PC-3 (cell line): ENCODE results near the gene ZNF557. TPM values are rescaled to one million over a fixed set of nuclear protein-coding genes. Genes with fewer than 3 reads are reported as not detected.

Source experiments
- ATAC-seq: fragments of 200-7000 bp; cut with Tn5 transposase; 2 replicates; pipeline ENCODE4 v1.9.1; 2020; ENCODE audit warnings: mild to moderate bottlenecking, moderate library complexity
- BruUV-seq: library from RNA; stranded (reverse); fragments of 400-500 nt; replicated peaks from 2 replicates; lab custom pipeline; 2021; lab: Mats Ljungman, UMichigan
- CTCF ChIA-PET: fragments of 300-600 bp; sonication (Branson Sonifier 250); formaldehyde crosslinking; loops from one replicate; lab custom pipeline; 2022; ENCODE audit warnings: antibody characterized with exemption; lab: Charles Lee
- POLR2A ChIA-PET: fragments of 300-600 bp; sonication (Branson Sonifier 250); formaldehyde crosslinking; loops from one replicate; lab custom pipeline; 2022; ENCODE audit warnings: antibody characterized with exemption; ENCODE audit not compliant: unreplicated experiment; lab: Charles Lee
- DNase-seq: peaks from one replicate; pipeline ENCODE4 v3.0.0-alpha.2; 2015
- H2AFZ ChIP-seq: fragments of 300-600 bp; sonication (generic); 2 replicates; pipeline ENCODE4 v1.6.0; 2016; ENCODE audit warnings: antibody characterized with exemption, low read length
- H3F3A ChIP-seq: fragments of 300-600 bp; sonication (generic); one replicate; pipeline ENCODE4 v1.6.0; 2017; ENCODE audit warnings: antibody characterized with exemption, low read length, control low read depth, mild to moderate bottlenecking; ENCODE audit not compliant: unreplicated experiment
- H3K27ac ChIP-seq: fragments of 300-600 bp; sonication (generic); 2 replicates; pipeline ENCODE4 v1.5.1; 2016; ENCODE audit warnings: mild to moderate bottlenecking, low read length
- H3K27me3 ChIP-seq: fragments of 300-600 bp; sonication (generic); 2 replicates; pipeline ENCODE4 v1.6.1; 2016; ENCODE audit warnings: low read length, mixed read lengths
- H3K36me3 ChIP-seq: fragments of 300-600 bp; sonication (generic); 2 replicates; pipeline ENCODE4 v1.6.1; 2016; ENCODE audit warnings: low read depth, mixed run types, low read length, mixed read lengths
- H3K4me1 ChIP-seq: fragments of 300-600 bp; sonication (generic); 2 replicates; pipeline ENCODE4 v1.5.1; 2016; ENCODE audit warnings: low read length; ENCODE audit not compliant: insufficient read depth
- H3K4me2 ChIP-seq: fragments of 300-600 bp; sonication (generic); 2 replicates; pipeline ENCODE4 v1.6.0; 2016; ENCODE audit warnings: low read length
- H3K4me3 ChIP-seq: fragments of 300-600 bp; sonication (generic); 2 replicates; pipeline ENCODE4 v1.5.1; 2016; ENCODE audit warnings: mild to moderate bottlenecking, low read length, mixed read lengths
- H3K79me2 ChIP-seq: fragments of 300-600 bp; sonication (generic); 2 replicates; pipeline ENCODE4 v1.6.1; 2017; ENCODE audit warnings: low read length, mixed read lengths
- H3K9ac ChIP-seq: fragments of 300-600 bp; sonication (generic); 2 replicates; pipeline ENCODE4 v1.6.0; 2016; ENCODE audit warnings: mild to moderate bottlenecking, low read length
- H3K9me2 ChIP-seq: fragments of 300-600 bp; sonication (generic); replicated peaks from 2 replicates; pipeline ENCODE4 v1.6.1; 2016; ENCODE audit warnings: mixed run types, low read length, mixed read lengths
- H3K9me3 ChIP-seq: fragments of 300-600 bp; sonication (generic); 2 replicates; pipeline ENCODE4 v1.6.1; 2016; ENCODE audit warnings: low read length, mixed read lengths
- H4K20me1 ChIP-seq: fragments of 300-600 bp; sonication (generic); 2 replicates; pipeline ENCODE4 v1.6.1; 2016; ENCODE audit warnings: low read length, mixed read lengths
- CTCF ChIP-seq: fragments of 300-600 bp; sonication (generic); conservative IDR thresholded peaks from 2 replicates; pipeline ENCODE4 v1.5.1; 2017; ENCODE audit warnings: antibody characterized with exemption, low read depth, mild to moderate bottlenecking, low read length
- EZH2 ChIP-seq: fragments of 300-600 bp; sonication (generic); IDR thresholded peaks from one replicate; pipeline ENCODE4 v1.6.1; 2017; ENCODE audit warnings: antibody characterized with exemption, mild to moderate bottlenecking, low read length; ENCODE audit not compliant: unreplicated experiment
- EZH2phosphoT487 ChIP-seq: fragments of 300-600 bp; sonication (generic); IDR thresholded peaks from 2 replicates; pipeline ENCODE4 v1.6.1; 2018; ENCODE audit warnings: mild to moderate bottlenecking, antibody characterized with exemption, low read length, borderline replicate concordance
- intact Hi-C: fragments of 100-400 bp; cut with micrococcal nuclease; formaldehyde crosslinking; loops from 2 replicates; pipeline ENCODE4 v1.9.0; 2023
- total RNA-seq: library from RNA; depleted of rRNA; stranded (reverse); fragments of >200 nt; gene quantifications from 2 replicates; pipeline ENCODE4 v1.2.3, GENCODE V29; 2014

Gene ZNF557
- total RNA-seq, 1 experiment from 2014 or later, result 13.7 TPM

DNA sequence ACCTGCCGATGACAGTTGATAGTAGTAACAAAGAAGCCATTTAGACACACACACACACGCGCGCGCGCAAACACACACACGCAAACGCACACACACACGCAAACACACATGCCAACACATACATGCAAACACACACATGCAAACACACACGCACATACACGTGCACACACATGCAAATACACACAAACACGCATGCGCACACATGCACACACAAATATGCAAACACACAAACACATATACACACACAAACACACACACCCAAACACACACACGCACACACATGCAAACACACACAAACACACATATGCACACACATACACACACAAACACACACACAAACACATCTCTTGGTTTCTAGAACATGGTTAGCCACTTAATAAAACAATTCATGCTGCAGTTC, 50.1 kb downstream of the ZNF557 start:
- Histone ChIP-seq H3K36me3 (peaks cover under 1% of the 10 kb centered on the region; the same call in 1 of the 2 replicates), H3K4me3 (no peak overlapping the region), H3K9me3 (no peaks in the 10 kb centered on the region), H3F3A (no peaks in the 10 kb centered on the region), H4K20me1 (no peaks in the 10 kb centered on the region), H2AFZ (no peak overlapping the region), H3K79me2 (no peaks in the 10 kb centered on the region), H3K9me2 (no peaks in the 10 kb centered on the region), H3K4me1 (no peaks in the 10 kb centered on the region), H3K27ac (no peak overlapping the region), H3K4me2 (no peak overlapping the region), H3K9ac (no peak overlapping the region), H3K27me3 (no peaks in the 10 kb centered on the region)
- POLR2A ChIA-PET, result no interaction called here
- CTCF ChIA-PET, result no interaction called here
- intact Hi-C loops, result no loop called here
- TF ChIP-seq EZH2phosphoT487 (no peak), EZH2 (no peak), CTCF (no peak)
- no peak for ATAC-seq
- no peak for DNase-seq
- no TSS peak for BruUV-seq

DNA sequence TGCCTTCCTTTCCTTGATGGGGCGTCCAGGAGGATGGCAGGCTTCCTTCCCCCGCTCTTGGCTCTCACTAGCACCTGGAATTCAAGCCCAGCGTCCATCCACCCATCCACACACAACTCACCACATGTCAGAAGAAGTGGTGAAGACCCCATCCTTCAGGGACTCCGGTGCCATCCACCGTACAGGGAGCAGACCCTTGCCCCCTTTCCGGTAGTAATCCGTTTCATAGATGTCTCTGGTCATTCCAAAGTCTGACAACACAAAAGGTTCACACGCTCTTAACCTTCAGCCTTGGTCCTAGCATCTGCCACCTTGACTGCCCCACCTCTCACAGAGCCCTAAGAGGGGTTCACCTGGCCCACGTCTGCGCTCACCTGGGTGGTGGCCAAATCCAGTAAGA, 51.0 kb downstream of the ZNF557 start:
- no peaks in the 10 kb centered on the region for H3K4me1 ChIP-seq
- no peaks in the 10 kb centered on the region for H3K9me2 ChIP-seq
- intact Hi-C loops, result no loop called here
- BruUV-seq, result no TSS peak
- no peaks in the 10 kb centered on the region for H3K79me2 ChIP-seq
- H3K4me2 ChIP-seq, result no peak overlapping the region
- no peaks in the 10 kb centered on the region for H4K20me1 ChIP-seq
- H3K27ac ChIP-seq, result no peak overlapping the region
- no peak for DNase-seq
- no peaks in the 10 kb centered on the region for H3K9me3 ChIP-seq
- no peak for ATAC-seq
- H3K27me3 ChIP-seq, result no peaks in the 10 kb centered on the region
- H2AFZ ChIP-seq, result no peak overlapping the region
- peaks cover 10% of the 10 kb centered on the region for H3K36me3 ChIP-seq
- no peak for TF ChIP-seq EZH2phosphoT487
- TF ChIP-seq EZH2, result no peak
- TF ChIP-seq CTCF, result no peak
- H3K4me3 ChIP-seq, result no peak overlapping the region
- no peak overlapping the region for H3K9ac ChIP-seq
- CTCF ChIA-PET, result no interaction called here
- H3F3A ChIP-seq, result no peaks in the 10 kb centered on the region
- POLR2A ChIA-PET, result no interaction called here

DNA sequence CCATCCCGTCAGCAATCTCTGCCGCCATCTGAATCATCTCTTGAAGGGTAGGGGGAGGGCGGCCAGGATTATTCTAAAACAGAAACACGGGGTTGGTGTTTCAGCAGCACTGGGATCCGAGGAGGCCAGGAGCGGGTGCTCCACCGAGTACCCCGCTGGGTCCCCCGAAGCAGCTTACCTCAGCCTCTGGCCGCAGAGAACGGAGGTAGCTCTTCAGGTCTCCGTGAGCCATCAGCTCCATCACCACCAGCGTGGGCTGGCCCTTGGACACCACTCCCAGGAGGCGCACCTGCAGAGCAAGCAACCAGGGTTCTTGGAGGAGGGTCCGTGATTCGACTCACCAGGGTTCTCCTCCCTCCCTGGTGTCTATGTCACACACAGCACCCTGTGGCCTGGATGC, 53.2 kb downstream of the ZNF557 start:
- Histone ChIP-seq H3F3A (no peaks in the 10 kb centered on the region), H3K4me3 (no peak overlapping the region), H3K36me3 (peaks cover 24% of the 10 kb centered on the region), H3K4me1 (no peaks in the 10 kb centered on the region), H3K4me2 (no peak overlapping the region), H3K79me2 (no peaks in the 10 kb centered on the region), H3K27me3 (no peaks in the 10 kb centered on the region), H3K9me2 (no peaks in the 10 kb centered on the region), H2AFZ (no peak overlapping the region), H4K20me1 (no peaks in the 10 kb centered on the region), H3K27ac (no peak overlapping the region), H3K9ac (no peak overlapping the region), H3K9me3 (no peaks in the 10 kb centered on the region)
- intact Hi-C loops, result no loop called here
- TF ChIP-seq CTCF (no peak), EZH2phosphoT487 (no peak), EZH2 (no peak)
- POLR2A ChIA-PET, result no interaction called here
- ATAC-seq (no peak), DNase-seq (no peak)
- BruUV-seq, result no TSS peak
- CTCF ChIA-PET, result no interaction called here
